GM12878 (cell line): ENCODE results near the gene RCOR2. TPM values are rescaled to one million over a fixed set of nuclear protein-coding genes. Genes with fewer than 3 reads are reported as not detected.

Source experiments
- ATAC-seq: fragments of 200-7000 bp; cut with Tn5 transposase; 3 replicates; pipeline ENCODE4 v1.9.1; 2020; ENCODE audit warnings: mild to moderate bottlenecking, moderate library complexity
- BruUV-seq: library from RNA; stranded (reverse); fragments of 400-500 nt; replicated peaks from 2 replicates; lab custom pipeline; 2021; lab: Mats Ljungman, UMichigan
- CTCF ChIA-PET: fragments of 300-600 bp; sonication (Branson Sonifier 250); formaldehyde crosslinking; extraction: SDS; loops from one replicate; lab custom pipeline; 2021; ENCODE audit warnings: inconsistent platforms; lab: Yijun Ruan, JAX
- POLR2A ChIA-PET: fragments of 350-600 bp; formaldehyde crosslinking; extraction: SDS; loops from one replicate; lab custom pipeline; 2021; ENCODE audit warnings: inconsistent platforms; lab: Charles Lee
- RAD21 ChIA-PET: fragments of 300-600 bp; sonication (Branson Sonifier 250); formaldehyde crosslinking; loops from one replicate; lab custom pipeline; 2023; ENCODE audit warnings: antibody characterized with exemption; ENCODE audit not compliant: unreplicated experiment; lab: Charles Lee
- SMC1A ChIA-PET: fragments of 300-600 bp; sonication (Branson Sonifier 250); formaldehyde crosslinking; loops from one replicate; lab custom pipeline; 2023; ENCODE audit not compliant: unreplicated experiment, uncharacterized antibody; lab: Charles Lee
- DNase-seq: peaks from one replicate; pipeline ENCODE4 v3.0.0-alpha.2; 2011; ENCODE audit warnings: low read depth, low spot score
- FAIRE-seq: peaks from 3 replicates; lab custom pipeline; 2011; peaks lifted over from hg19 to GRCh38; lab: Jason Lieb, UNC
- H2AFZ ChIP-seq: 2 replicates; pipeline ENCODE4 v1.6.0; 2011; ENCODE audit warnings: low read depth, low read length, control low read depth; ENCODE audit not compliant: control insufficient read depth
- H3K27ac ChIP-seq: 2 replicates; pipeline ENCODE4 v1.5.1; 2011; ENCODE audit warnings: control low read depth; ENCODE audit not compliant: control insufficient read depth, insufficient read depth
- H3K27me3 ChIP-seq, 2 experiments: replicated peaks in 1 of 2; 2 replicates each; pipeline versions ENCODE4 v1.6.0 to v1.6.1; 2011; ENCODE audit warnings: low read length in 1 of 2; ENCODE audit not compliant: control insufficient read depth in 2 of 2, insufficient read depth in 2 of 2
- H3K36me3 ChIP-seq, 2 experiments: 2 replicates each; pipeline ENCODE4 v1.5.1; 2011; ENCODE audit warnings: low read length in 1 of 2; ENCODE audit not compliant: control insufficient read depth in 2 of 2, insufficient read depth in 2 of 2
- H3K4me1 ChIP-seq: 2 replicates; pipeline ENCODE4 v1.6.1; 2011; ENCODE audit warnings: mild to moderate bottlenecking, low read length, moderate library complexity, mixed read lengths; ENCODE audit not compliant: control insufficient read depth, insufficient read depth
- H3K4me2 ChIP-seq: 2 replicates; pipeline ENCODE4 v1.6.0; 2011; ENCODE audit warnings: control low read depth; ENCODE audit not compliant: control insufficient read depth, insufficient read depth
- H3K4me3 ChIP-seq: fragments of 200-600 bp; sonication (generic); 2 replicates; pipeline ENCODE4 v1.5.1; 2016
- H3K79me2 ChIP-seq: 2 replicates; pipeline ENCODE4 v1.6.0; 2011; ENCODE audit warnings: low read length; ENCODE audit not compliant: control insufficient read depth, insufficient read depth
- H3K9ac ChIP-seq: 2 replicates; pipeline ENCODE4 v1.8.0; 2011; ENCODE audit warnings: low read length, control low read depth, mixed read lengths; ENCODE audit not compliant: control insufficient read depth, insufficient read depth
- H3K9me3 ChIP-seq: replicated peaks from 3 replicates; pipeline ENCODE4 v1.5.1; 2011; ENCODE audit warnings: mild to moderate bottlenecking, low read length; ENCODE audit not compliant: control insufficient read depth, insufficient read depth
- H4K20me1 ChIP-seq: 2 replicates; pipeline ENCODE4 v1.6.0; 2011; ENCODE audit not compliant: control insufficient read depth, insufficient read depth
- BACH1 ChIP-seq: fragments of 450-650 bp; IDR thresholded peaks from 2 replicates; pipeline ENCODE4 v1.6.1; 2017; ENCODE audit warnings: mild to moderate bottlenecking, borderline replicate concordance
- CTCF ChIP-seq, 3 experiments: IDR thresholded peaks in 2 of 3; conservative IDR thresholded peaks in 1 of 3; 2 replicates each; pipeline ENCODE4 v1.5.1; 2011; ENCODE audit warnings: low read depth in 3 of 3, low read length in 3 of 3, mild to moderate bottlenecking in 3 of 3, control low read depth in 2 of 3, moderate library complexity in 2 of 3, inconsistent platforms in 1 of 3, mixed read lengths in 1 of 3; ENCODE audit not compliant: control insufficient read depth in 2 of 3, insufficient read depth in 1 of 3; ENCODE audit errors: extremely low read depth in 1 of 3
- E2F8 ChIP-seq: fragments of 450-650 bp; IDR thresholded peaks from 2 replicates; pipeline ENCODE4 v1.6.1; 2018; ENCODE audit warnings: mild to moderate bottlenecking, low read depth, moderate library complexity; ENCODE audit not compliant: partially characterized antibody
- MEF2B ChIP-seq: fragments of 450-650 bp; IDR thresholded peaks from 2 replicates; pipeline ENCODE4 v1.6.1; 2018; ENCODE audit warnings: mild to moderate bottlenecking, moderate library complexity; ENCODE audit not compliant: partially characterized antibody, poor library complexity, severe bottlenecking
- SMAD1 ChIP-seq: fragments of 450-650 bp; IDR thresholded peaks from 2 replicates; pipeline ENCODE4 v1.6.1; 2018; ENCODE audit warnings: mild to moderate bottlenecking, low read depth; ENCODE audit not compliant: partially characterized antibody
- ZBED1 ChIP-seq: IDR thresholded peaks from 2 replicates; pipeline ENCODE4 v1.6.1; 2016; ENCODE audit warnings: borderline replicate concordance
- ZNF24 ChIP-seq: fragments of 450-650 bp; IDR thresholded peaks from 2 replicates; pipeline ENCODE4 v1.6.1; 2017; ENCODE audit warnings: antibody characterized with exemption, mild to moderate bottlenecking
- WGBS: methylation state at CpG from one replicate; pipeline ENCODE4 v1.1.6; 2016; ENCODE audit warnings: low lambda C conversion rate; ENCODE audit not compliant: insufficient replicate concordance, insufficient coverage; ENCODE audit errors: missing lambda C conversion rate; 5-methylcytosine and 5-hydroxymethylcytosine counted together
- in situ Hi-C: fragments of 300-500 bp; cut with MboI; formaldehyde crosslinking; loops from 9 replicates; pipeline ENCODE4 v1.14.3; 2018; ENCODE audit warnings: mixed read lengths
- intact Hi-C: fragments of 100-400 bp; cut with micrococcal nuclease; formaldehyde crosslinking; loops from one replicate; pipeline ENCODE4 v1.14.2; 2022; ENCODE audit not compliant: unreplicated experiment
- polyA plus RNA-seq, 11 experiments: library from polyadenylated mRNA; depleted of rRNA in 4 of 11; unstranded in 6 of 11; stranded (reverse) in 5 of 11; fragments of >200 nt; fragmentation: Nextera tagmentation in 4 of 11; fragmentation: Illumina TruSeq in 1 of 11; extraction: Ambion mirVana in 4 of 11; extraction: Trizol in 1 of 11; gene quantifications; 1 replicate in 1 of 11; 2 replicates in 10 of 11; pipeline versions ENCODE4 v1.2.1 to v1.2.3, GENCODE V29; 2011 to 2016; ENCODE audit warnings: inconsistent platforms in 2 of 11, missing spikeins in 2 of 11, low read depth in 1 of 11
- total RNA-seq, 4 experiments: library from RNA; depleted of rRNA in 3 of 4; stranded (reverse); fragments of >200 nt in 3 of 4; fragmentation: Illumina TruSeq in 1 of 4; extraction: Trizol in 1 of 4; gene quantifications; 2 replicates each; pipeline versions ENCODE4 v1.2.1 to v1.2.3, GENCODE V29; 2013 to 2021
- TF ChIP-seq, protein P1 (sequence below): fragments of 450-650 bp; IDR thresholded peaks from 2 replicates; pipeline ENCODE4 v1.6.1; 2017; ENCODE audit warnings: borderline replicate concordance

RCOR2 gene
- total and polyA plus RNA-seq, 10 of the 15 experiments (the other 5 are each of a cell fraction or from before 2014, with no cell fraction given), result 0.06 to 0.32 (median 0.17) TPM; not detected in 5

DNA sequence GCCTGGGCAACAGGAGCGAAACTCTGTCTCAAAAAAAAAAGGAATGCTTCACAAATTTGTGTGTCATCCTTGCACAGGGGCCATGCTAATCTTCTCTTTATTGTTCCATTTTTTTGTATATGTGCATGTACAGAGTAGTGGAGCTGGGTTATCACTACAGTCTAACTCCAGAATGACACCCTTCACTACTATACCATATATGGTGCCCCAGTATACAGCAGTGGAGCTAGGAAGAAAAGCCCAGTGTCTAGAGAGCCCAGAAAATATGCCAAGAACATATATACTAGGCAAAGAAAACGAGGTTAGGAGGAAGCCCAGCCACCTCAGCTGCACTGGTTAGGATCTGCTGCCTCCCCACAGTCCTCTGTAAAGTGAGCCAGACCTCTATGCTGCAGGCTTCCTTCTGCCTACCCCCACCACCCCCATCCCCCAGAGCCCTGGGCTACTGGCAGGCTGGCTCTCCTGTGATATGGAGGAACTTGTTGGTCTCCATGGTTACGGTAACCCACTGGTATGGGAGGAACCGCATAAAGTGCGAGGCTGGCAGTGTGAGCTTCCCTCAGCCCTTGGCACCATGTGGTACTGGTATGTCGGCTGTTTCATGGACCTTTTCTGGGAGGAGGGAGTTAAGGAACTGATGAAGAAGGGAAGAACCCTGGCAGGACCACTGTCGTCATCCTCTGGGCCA, 34.3 kb downstream of the RCOR2 start:
- Histone ChIP-seq H3K4me2 (no peak overlapping the region), H3K36me3 (peaks cover 7 to 14% of the 10 kb centered on the region in 2 experiments; a peak in 3 of 4 replicates), H3K9me3 (no peaks in the 10 kb centered on the region), H3K4me1 (peaks cover 20% of the 10 kb centered on the region), H3K4me3 (no peak overlapping the region), H3K27ac (no peak overlapping the region), H3K79me2 (peaks cover 35% of the 10 kb centered on the region), H2AFZ (no peak overlapping the region), H4K20me1 (peaks cover 5% of the 10 kb centered on the region; the same call in 1 of the 2 replicates), H3K9ac (no peak overlapping the region), H3K27me3 (no peaks in the 10 kb centered on the region)
- ATAC-seq, result peak; percentile 15; the same call in 1 of the 3 replicates
- ChIA-PET POLR2A (no interaction called here), SMC1A (interaction anchor here (0.9 to 2.5 kb wide), 3 partner anchors 43 to 63 kb away, joined by 3 to 10 read pairs (median 3); partner anchors contain the start of gene MARK2), RAD21 (no interaction called here), CTCF (interaction anchor here (0.7 to 2.4 kb wide), 2 partner anchors 10 to 45 kb away, joined by 4 to 13 read pairs; partner anchors contain the start of gene MARK2)
- TF ChIP-seq MEF2B (no peak), ZNF24 (no peak), SMAD1 (no peak), BACH1 (no peak), E2F8 (no peak), CTCF (IDR thresholded peaks at IDR 0.05 in 2 of 3, conservative IDR thresholded peaks at IDR 0.05 in 1 of 3; ENCODE audit: control insufficient read depth in 2 of 3, extremely low read depth in 1 of 3, insufficient read depth in 1 of 3, low read depth in 3 of 3, low read length in 3 of 3) (no peak), ZBED1 (no peak)
- TF ChIP-seq, protein P1, sequence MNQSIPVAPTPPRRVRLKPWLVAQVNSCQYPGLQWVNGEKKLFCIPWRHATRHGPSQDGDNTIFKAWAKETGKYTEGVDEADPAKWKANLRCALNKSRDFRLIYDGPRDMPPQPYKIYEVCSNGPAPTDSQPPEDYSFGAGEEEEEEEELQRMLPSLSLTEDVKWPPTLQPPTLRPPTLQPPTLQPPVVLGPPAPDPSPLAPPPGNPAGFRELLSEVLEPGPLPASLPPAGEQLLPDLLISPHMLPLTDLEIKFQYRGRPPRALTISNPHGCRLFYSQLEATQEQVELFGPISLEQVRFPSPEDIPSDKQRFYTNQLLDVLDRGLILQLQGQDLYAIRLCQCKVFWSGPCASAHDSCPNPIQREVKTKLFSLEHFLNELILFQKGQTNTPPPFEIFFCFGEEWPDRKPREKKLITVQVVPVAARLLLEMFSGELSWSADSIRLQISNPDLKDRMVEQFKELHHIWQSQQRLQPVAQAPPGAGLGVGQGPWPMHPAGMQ, result no peak
- intact Hi-C loops, result no loop called here
- DNase-seq, result no peak
- no peak for FAIRE-seq
- in situ Hi-C loops, result no loop called here
- 85% methylated on average over 7 of the region's 7 CpGs for WGBS
- no TSS peak for BruUV-seq
